ENCODE results near the gene CEBPA. TPM values are rescaled to one million over a fixed set of nuclear protein-coding genes. Genes with fewer than 3 reads are reported as not detected.
"Not testable (repeated sequence)": the region's sequence is repeated elsewhere in the genome, so short reads cannot be mapped to it uniquely, and the experiment has no call there.

The CEBPA gene
- polyA plus RNA-seq, 1 donor (not counting 4 experiments of a cell fraction or from before 2014, with no cell fraction given) = 3.6 TPM

DNA sequence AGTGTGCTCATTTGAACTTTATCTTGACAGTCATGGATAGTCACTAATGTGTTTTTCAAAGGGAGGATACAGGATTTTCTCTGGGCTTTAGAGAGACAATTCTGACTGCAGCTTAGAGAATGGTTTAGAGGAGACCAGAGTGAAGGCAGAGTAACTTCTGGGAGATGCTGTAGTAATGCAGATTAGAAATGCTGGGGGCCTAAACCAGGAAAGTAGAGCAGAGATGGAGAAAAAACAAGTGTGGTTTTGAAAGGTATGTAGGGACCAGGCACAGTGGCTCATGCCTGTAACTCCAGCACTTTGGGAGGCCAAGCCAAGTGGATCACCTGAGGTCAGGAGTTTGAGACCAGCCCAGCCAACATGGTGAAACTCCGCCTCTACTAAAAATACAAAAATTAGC is 18.3 kb upstream of the CEBPA start:
- no peak for FAIRE-seq
- no peak overlapping the region for H2AFZ ChIP-seq (ENCODE audit: control insufficient read depth, low read length)
- no peak for DNase-seq (ENCODE audit: low read depth, low spot score)
- no peaks in the 10 kb centered on the region for H4K20me1 ChIP-seq (ENCODE audit: control insufficient read depth, extremely low read depth, insufficient read depth, low read length)
- no peak overlapping the region for H3K4me2 ChIP-seq (ENCODE audit: control insufficient read depth, extremely low read depth, insufficient read depth, low read depth, low read length)
- dilution Hi-C loops (cut with MboI; ENCODE audit: extremely low pct_ligation_motif_present, low sequenced_read_pairs) = no loop called here
- TF ChIP-seq EZH2 (IDR thresholded peaks at IDR 0.05; ENCODE audit: low read length) = no peak
- TF ChIP-seq, protein P1, sequence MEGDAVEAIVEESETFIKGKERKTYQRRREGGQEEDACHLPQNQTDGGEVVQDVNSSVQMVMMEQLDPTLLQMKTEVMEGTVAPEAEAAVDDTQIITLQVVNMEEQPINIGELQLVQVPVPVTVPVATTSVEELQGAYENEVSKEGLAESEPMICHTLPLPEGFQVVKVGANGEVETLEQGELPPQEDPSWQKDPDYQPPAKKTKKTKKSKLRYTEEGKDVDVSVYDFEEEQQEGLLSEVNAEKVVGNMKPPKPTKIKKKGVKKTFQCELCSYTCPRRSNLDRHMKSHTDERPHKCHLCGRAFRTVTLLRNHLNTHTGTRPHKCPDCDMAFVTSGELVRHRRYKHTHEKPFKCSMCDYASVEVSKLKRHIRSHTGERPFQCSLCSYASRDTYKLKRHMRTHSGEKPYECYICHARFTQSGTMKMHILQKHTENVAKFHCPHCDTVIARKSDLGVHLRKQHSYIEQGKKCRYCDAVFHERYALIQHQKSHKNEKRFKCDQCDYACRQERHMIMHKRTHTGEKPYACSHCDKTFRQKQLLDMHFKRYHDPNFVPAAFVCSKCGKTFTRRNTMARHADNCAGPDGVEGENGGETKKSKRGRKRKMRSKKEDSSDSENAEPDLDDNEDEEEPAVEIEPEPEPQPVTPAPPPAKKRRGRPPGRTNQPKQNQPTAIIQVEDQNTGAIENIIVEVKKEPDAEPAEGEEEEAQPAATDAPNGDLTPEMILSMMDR (optimal IDR thresholded peaks at IDR 0.05 in 1 of 3, IDR thresholded peaks at IDR 0.05 in 1 of 3, conservative IDR thresholded peaks at IDR 0.05 in 1 of 3; ENCODE audit: extremely low read depth in 1 of 3, insufficient read depth in 2 of 3, low read length in 3 of 3) = no peak
- no peak overlapping the region for H3K4me3 ChIP-seq (ENCODE audit: control insufficient read depth in 2 of 3, extremely low read depth in 1 of 3, insufficient read depth in 2 of 3, low read depth in 1 of 3, low read length in 3 of 3)
- no peaks in the 10 kb centered on the region for H3K36me3 ChIP-seq (ENCODE audit: control insufficient read depth in 2 of 2, extremely low read depth in 1 of 2, insufficient read depth in 2 of 2, low read length in 2 of 2)
- H3K9ac ChIP-seq (ENCODE audit: control insufficient read depth, extremely low read depth, insufficient read depth, low read length) = no peak overlapping the region
- H3K27ac ChIP-seq (ENCODE audit: control insufficient read depth, insufficient read depth, low read length) = no peak overlapping the region
- H3K4me1 ChIP-seq (ENCODE audit: control insufficient read depth, extremely low read depth, insufficient read depth, low read length) = no peaks in the 10 kb centered on the region
- H3K79me2 ChIP-seq (ENCODE audit: control insufficient read depth, insufficient read depth, low read length) = no peaks in the 10 kb centered on the region
- no peaks in the 10 kb centered on the region for H3K27me3 ChIP-seq (ENCODE audit: control insufficient read depth, extremely low read depth, insufficient read depth, low read length)
- no peaks in the 10 kb centered on the region for H3K9me1 ChIP-seq (ENCODE audit: control insufficient read depth, extremely low read depth, insufficient read depth, low read length)
- no peaks in the 10 kb centered on the region for H3K9me3 ChIP-seq (ENCODE audit: control insufficient read depth, low read depth, low read length)

DNA sequence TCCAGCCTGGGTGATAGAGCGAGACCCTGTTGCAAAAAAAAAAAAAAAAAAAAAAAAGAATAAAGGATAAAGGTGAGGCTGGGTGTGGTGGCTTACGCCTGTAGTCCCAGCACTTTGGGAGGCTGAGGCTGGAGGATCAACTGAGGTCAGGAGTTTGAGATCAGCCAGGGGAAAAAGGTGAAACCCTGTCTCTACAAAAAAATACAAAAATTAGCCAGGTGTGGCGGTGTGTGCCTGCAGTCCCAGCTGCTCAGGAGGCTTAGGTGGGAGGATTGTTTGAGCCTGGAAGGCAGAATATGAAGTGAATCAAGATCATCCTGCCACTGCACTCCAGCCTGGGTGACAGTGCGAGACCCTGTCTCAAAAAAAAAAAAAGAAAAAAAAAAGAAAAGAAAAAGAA is 15.7 kb upstream of the CEBPA start:
- H3K36me3 ChIP-seq (ENCODE audit: control insufficient read depth in 2 of 2, extremely low read depth in 1 of 2, insufficient read depth in 2 of 2, low read length in 2 of 2); H3K27ac ChIP-seq (ENCODE audit: control insufficient read depth, insufficient read depth, low read length); H3K4me2 ChIP-seq (ENCODE audit: control insufficient read depth, extremely low read depth, insufficient read depth, low read depth, low read length); H3K9ac ChIP-seq (ENCODE audit: control insufficient read depth, extremely low read depth, insufficient read depth, low read length); H3K9me3 ChIP-seq (ENCODE audit: control insufficient read depth, low read depth, low read length); H3K27me3 ChIP-seq (ENCODE audit: control insufficient read depth, extremely low read depth, insufficient read depth, low read length); FAIRE-seq; H3K79me2 ChIP-seq (ENCODE audit: control insufficient read depth, insufficient read depth, low read length); dilution Hi-C loops (cut with MboI; ENCODE audit: extremely low pct_ligation_motif_present, low sequenced_read_pairs); H3K4me1 ChIP-seq (ENCODE audit: control insufficient read depth, extremely low read depth, insufficient read depth, low read length); H3K9me1 ChIP-seq (ENCODE audit: control insufficient read depth, extremely low read depth, insufficient read depth, low read length); H4K20me1 ChIP-seq (ENCODE audit: control insufficient read depth, extremely low read depth, insufficient read depth, low read length); DNase-seq (ENCODE audit: low read depth, low spot score); H3K4me3 ChIP-seq (ENCODE audit: control insufficient read depth in 2 of 3, extremely low read depth in 1 of 3, insufficient read depth in 2 of 3, low read depth in 1 of 3, low read length in 3 of 3); H2AFZ ChIP-seq (ENCODE audit: control insufficient read depth, low read length): not testable (repeated sequence)

DNA sequence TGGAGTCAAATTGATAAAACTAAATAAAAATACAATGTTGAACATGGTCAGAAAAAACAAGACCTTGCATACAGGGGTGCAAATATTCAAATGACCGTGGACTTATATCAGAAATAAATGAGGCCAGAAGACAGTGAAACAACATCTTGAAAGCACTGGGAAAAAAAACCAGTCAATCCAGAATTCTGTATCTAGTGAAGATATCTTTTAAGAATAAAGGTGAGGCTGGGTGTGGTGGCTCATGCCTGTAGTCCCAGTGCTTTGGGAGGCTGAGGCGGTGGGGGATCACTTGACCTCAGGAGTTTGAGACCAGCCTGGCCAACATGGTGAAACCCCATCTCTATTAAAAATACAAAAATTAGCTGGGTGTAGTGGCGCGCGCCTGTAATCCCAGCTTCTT is 15.2 kb upstream of the CEBPA start:
- TF ChIP-seq, protein P1 (optimal IDR thresholded peaks at IDR 0.05 in 1 of 3, IDR thresholded peaks at IDR 0.05 in 1 of 3, conservative IDR thresholded peaks at IDR 0.05 in 1 of 3; ENCODE audit: extremely low read depth in 1 of 3, insufficient read depth in 2 of 3, low read length in 3 of 3) = no peak
- no peak for TF ChIP-seq EZH2 (IDR thresholded peaks at IDR 0.05; ENCODE audit: low read length)
- no peaks in the 10 kb centered on the region for H3K9me1 ChIP-seq (ENCODE audit: control insufficient read depth, extremely low read depth, insufficient read depth, low read length)
- H3K9me3 ChIP-seq (ENCODE audit: control insufficient read depth, low read depth, low read length) = no peaks in the 10 kb centered on the region
- no peak overlapping the region for H3K4me2 ChIP-seq (ENCODE audit: control insufficient read depth, extremely low read depth, insufficient read depth, low read depth, low read length)
- dilution Hi-C loops (cut with MboI; ENCODE audit: extremely low pct_ligation_motif_present, low sequenced_read_pairs) = no loop called here
- DNase-seq (ENCODE audit: low read depth, low spot score) (no peak), FAIRE-seq (no peak)
- no peaks in the 10 kb centered on the region for H3K27me3 ChIP-seq (ENCODE audit: control insufficient read depth, extremely low read depth, insufficient read depth, low read length)
- H3K27ac ChIP-seq (ENCODE audit: control insufficient read depth, insufficient read depth, low read length) = no peak overlapping the region
- H3K36me3 ChIP-seq (ENCODE audit: control insufficient read depth in 2 of 2, extremely low read depth in 1 of 2, insufficient read depth in 2 of 2, low read length in 2 of 2) = no peaks in the 10 kb centered on the region
- no peaks in the 10 kb centered on the region for H3K79me2 ChIP-seq (ENCODE audit: control insufficient read depth, insufficient read depth, low read length)
- no peak overlapping the region for H2AFZ ChIP-seq (ENCODE audit: control insufficient read depth, low read length)
- no peaks in the 10 kb centered on the region for H3K4me1 ChIP-seq (ENCODE audit: control insufficient read depth, extremely low read depth, insufficient read depth, low read length)
- no peaks in the 10 kb centered on the region for H4K20me1 ChIP-seq (ENCODE audit: control insufficient read depth, extremely low read depth, insufficient read depth, low read length)
- no peak overlapping the region for H3K4me3 ChIP-seq (ENCODE audit: control insufficient read depth in 2 of 3, extremely low read depth in 1 of 3, insufficient read depth in 2 of 3, low read depth in 1 of 3, low read length in 3 of 3)
- no peak overlapping the region for H3K9ac ChIP-seq (ENCODE audit: control insufficient read depth, extremely low read depth, insufficient read depth, low read length)
